Hypothalamus (tissue), 51 donors: Measurements from ENCODE around the gene SYMPK.
A peak's percentile ranks its signal among the peaks of the same experiment; 100 is the strongest.

Source experiments
- DNase-seq, 51 donors: peaks; one replicate each; lab custom pipeline; 2025; lab: John Stamatoyannopoulos, UW

The SYMPK gene

DNA sequence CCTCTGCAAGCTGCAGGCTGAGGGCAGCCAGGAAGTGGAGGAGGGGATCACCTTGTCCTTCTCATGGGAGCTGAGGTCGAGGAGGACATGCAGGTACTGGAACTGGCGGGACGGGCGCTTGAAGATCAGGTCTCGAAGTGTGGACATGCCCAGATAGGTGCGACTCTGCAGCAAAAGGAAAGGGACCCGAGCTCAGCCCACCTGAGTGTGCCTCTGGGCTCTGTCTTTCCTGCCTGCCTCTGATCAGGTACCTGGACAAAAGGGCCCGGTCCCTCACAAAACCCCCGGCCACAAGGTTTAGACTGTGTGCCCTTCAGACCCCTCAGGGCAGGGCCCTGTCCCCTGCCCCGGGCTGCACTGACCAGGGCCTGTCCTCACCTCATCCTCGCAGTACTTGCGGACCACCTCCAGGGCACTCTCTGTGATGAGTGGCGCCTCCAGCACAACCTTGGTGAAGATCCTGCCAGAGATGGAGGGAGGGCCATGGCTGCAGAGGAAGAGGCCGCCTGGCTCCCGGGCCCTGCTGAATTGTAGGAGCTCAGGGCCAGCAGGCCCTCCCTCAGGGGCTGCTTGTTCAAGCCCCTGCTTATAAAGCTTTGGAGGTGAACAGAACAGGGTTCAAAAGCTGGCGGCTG is 35.4 kb downstream of the SYMPK start:
- no peak for DNase-seq

DNA sequence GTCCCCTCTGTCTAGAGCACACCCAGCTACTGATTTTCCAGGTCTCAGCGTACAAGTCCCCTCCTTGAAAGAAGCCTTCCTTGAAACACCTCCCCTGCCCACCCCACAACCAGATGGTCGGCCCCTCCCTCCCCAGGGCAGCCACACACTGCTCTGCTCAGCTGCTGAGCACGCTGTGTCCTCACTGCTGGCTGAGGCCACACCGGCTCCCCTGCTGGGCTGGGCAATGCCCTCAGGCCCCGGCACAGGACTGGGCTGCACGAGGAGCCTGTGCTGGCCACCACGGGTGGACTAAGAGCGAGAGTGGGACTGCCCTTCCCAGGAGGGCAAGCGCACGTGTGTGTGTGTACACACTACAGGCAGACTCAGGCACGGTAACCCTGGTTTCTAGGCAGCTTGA is 36.0 kb downstream of the SYMPK start:
- no peak for DNase-seq

GRCh38 chr19:45825917-45826893 is 36.7 kb downstream of the SYMPK start:
- DNase-seq: no peak

GRCh38 chr19:45825263-45825605 is 37.7 kb downstream of the SYMPK start:
- DNase-seq: no peak

DNA sequence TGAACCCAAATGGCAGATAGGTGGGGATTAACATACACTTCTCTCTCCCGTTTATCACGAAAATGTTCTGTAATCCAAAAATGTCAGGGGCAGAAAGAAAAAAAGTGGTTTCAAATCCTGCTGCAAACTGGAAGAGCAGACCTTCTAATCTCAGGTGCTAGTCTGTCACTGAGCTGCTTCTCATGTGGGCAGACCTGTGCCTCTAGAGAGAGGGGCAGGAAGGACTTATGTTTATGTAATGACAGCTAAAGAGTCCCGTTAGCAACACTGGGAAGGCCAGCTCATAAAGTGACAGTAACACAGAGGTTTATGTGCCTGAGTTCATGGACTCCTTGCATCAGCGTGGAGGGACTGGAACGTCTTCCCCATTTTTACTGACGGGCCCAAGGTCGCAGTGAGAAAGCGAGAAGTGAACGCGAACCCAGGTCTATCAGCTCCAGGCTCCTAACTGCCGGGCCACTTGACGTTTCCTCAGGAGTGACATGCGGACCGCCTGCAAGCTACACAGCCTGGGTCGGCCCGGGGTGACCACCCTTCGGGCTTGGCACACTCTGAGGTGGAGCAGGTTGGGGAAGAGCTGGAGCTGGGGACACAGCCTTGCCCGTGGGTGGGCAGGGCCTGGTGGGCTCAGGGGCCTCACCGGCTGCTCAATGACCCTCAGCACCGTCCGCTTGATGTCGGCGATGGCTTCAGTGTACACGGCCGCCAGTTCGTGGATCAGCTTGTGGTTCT is 38.2 kb downstream of the SYMPK start:
- no peak for DNase-seq

DNA sequence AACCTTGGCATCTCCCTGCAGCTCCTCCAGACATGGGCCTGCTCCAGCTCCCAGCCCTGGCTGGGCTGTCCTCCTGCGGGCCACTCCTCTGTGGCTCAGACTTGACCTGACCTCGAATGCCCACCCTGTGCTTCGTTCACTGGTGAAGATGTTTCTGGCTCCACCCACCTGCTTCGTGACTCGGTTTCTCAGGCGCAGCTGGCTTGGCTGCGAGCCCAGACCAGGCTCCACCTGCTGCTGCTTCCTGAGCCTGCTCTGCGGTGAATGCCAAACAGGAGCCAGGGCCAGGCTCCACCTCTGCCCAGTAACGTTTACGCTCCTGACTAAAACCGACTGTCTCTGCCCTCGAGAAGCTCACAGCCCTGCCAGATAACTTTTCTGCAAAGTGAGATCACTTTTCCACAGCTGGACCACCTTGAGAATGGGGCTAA is 38.9 kb downstream of the SYMPK start:
- DNase-seq: peak in 23 of 51 donors; percentile 7 to 66 (median 34)

GRCh38 chr19:45823182-45823581 is 39.8 kb downstream of the SYMPK start:
- DNase-seq: no peak

- no peak for DNase-seq
Measured at GRCh38 chr19:45822716-45823115, 40.2 kb downstream of the SYMPK start.

DNA sequence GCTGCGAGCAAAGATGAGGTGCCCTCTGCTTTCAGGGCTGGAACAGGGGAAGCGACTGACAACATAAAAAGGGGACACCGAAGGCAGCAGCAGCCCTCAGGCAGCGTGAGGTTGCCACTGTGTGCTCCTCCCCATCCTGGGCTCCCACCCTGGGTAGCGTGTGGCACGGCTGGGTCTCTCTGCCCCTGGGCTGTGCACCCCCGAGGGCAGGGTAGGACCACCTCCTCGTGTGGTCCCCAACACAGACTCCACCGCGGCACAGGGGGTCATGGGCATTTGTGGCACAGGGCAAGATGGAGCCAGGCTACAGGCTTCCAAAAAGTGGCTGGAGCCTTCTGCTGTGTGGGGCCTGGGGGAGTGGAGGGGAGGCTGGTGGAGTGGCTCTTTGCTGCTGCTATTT is 41.4 kb downstream of the SYMPK start:
- no peak for DNase-seq

DNA sequence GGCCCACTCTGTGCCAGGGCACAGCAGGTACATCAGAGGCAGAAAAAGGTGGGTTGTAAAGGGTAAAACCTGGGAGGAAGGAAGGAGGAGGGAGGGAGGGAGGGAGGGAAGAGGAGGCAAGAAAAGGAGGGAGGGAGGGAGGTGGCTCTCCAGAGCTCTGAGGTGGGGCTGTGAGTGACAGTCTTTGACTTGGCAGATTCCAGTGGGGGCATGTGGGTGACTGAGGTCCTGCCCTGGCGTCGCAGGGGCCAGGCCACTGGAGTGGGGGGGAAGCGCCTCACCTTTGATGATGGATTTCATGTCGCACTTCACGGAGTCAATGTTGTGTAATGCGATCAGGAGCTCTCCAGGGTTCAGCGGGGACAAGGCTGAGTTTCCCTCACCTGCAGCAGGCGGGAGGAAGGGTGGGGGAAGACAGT is 41.8 kb downstream of the SYMPK start:
- no peak for DNase-seq

GRCh38 chr19:45820413-45821102 is 42.4 kb downstream of the SYMPK start:
- no peak for DNase-seq

DNA sequence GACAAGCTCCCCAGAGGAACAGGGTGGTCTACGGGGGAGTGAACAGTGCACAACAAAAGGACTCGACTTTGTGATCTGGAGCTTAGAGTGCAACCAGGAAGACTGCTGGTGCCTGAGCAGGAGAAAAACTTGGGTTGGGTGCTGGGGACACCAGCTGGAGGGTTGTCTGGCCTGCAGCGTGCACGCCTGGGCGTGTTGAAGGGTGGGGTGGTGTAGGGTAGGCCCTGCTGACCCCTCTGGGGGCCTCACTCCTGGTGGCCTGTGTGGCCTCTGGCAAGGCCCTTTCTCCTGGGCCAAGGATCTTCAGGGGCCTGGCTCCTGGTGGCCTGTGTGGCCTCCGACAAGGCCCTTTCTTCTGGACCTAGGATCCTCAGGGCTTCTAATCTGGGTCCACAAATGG is 43.2 kb downstream of the SYMPK start:
- DNase-seq: no peak

DNA sequence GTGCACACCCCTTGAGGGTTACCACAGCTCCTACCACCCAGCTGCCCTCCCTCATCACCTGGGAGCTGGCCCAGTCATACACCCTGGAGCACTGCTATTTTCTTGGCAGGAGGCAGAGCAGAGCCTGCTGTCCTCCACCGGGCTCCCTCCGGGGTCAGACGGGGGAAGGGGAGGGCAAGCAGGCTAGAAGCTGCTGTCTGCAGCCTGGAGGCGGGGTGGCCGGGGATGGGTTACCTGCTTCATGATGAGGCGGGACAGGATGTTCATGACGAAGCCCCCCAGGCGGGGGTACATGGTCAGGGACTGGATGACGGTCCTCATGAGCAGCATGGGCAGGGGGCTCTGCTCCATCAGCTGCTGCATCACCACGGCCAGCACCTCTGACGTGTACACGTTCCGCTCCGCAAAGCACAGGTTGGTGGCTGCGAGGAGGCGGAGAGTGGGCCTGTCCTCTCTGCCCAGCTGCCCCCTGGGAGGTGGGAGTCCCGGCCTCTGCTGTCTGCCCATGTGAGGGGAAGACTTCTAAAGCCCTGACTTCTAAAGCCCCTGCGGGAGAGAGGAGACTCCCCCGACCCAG is 45.1 kb downstream of the SYMPK start:
- DNase-seq: no peak

DNA sequence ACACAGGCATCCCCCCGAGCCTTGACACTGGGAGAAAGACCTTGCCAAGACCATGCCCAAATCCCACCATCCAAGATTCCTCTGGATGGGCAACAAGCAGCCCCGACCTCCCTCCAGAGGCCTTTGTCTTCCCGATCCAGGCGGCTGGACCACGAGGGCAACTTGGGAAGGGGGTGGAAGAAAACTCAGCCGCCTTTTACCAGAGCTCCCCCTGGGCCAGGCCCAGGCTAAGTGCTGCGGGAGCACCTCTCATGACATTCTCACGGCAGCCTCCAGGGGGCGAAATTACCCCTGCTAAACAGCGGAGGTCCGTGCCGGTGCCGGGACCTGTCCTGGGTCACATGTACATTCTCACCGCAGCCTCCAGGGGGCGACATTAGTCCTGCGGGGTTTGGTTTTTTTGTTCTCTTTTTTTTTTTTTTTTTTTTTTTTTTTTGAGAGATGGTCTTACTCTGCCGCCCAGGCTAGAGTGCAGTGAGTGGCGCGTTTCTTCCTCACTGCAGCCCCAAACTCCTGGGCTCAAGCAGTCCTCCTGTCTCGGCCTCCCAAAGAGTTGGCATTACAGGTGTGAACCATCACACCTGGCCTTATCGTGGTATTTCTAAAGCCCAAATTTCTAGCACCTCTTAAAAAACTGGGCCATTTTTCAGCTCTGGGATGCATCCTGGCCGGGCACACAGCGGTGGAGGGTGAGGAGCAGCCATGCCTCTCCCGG is 45.8 kb downstream of the SYMPK start:
- peak; percentile 10 to 88 (median 72) for DNase-seq

- DNase-seq: no peak
Measured at GRCh38 chr19:45816236-45817009, 46.5 kb downstream of the SYMPK start.

DNA sequence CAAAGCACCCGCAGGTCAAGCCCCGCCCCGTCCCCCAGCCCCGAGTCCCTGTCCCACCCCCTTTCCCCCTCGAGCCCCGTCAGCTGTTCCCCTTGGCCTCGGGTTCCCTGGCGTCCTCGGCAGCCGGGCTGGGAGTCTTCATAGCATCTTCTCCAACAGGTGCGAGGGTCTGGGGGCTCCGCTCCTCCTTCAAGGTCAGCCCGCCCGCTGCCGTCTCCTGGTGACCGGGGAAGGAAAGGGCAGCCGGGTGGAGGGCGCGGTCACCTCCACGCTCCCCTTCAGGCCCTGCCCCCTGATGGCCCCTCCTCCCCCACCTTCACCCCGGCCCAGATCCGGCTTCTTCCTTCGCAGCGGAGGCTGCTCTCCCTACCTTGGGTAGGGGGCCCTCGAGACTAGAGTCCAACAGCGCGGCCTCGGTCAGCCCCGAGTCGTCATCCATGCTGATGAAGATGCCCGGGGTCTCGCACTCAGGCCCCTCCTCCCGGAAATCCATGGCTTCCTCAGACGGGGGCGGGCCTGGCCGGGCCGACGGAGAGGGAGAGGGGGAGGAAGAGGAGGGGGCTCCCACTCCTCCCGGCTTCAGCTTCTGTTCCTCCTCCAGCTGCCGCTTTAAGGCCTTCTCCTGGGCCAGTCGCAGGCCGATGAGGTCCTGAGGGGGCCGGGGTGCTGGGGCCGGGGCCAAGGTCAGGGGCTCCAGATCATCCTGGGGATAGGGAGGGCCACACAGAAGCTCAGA is 47.3 kb downstream of the SYMPK start:
- DNase-seq: peak in 6 of 51 donors; percentile 5 to 35 (median 16)

DNA sequence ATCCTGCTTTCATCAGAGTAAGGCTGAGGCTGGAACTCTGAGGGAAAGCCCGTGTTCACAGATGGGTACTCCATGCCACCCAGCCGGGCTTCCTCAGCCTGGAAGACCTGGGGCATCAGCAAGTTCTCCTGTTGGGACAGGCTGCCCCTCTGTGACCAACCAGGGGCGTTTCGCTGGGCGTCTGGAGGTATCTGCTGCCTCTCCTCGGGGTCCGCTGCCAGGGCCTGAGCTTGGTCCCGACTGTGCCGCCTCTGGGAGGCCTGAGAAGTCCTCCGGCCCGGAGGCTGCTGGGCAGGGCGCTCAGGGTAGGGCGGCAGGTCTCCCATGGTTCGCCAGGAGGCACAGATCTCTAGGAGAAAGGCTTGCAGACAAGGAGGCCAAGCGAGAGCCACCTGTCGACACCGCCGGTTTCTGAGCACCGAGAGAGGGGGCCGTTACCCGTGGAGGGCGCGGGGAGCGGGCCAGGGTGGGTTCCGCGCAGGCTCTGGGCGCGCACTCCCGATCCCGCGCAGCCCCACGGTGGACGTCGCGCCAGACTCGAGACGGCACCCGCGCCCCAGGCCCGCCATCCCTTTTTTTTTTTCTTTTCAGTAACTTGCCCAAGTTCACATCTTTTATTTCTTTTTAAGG is 48.0 kb downstream of the SYMPK start, which contains the start of gene RSPH6A:
Gene RSPH6A, minus strand, starts transcription at position 458 of the 630 bp plus-strand sequence. Its CDS starts 132 bp downstream, at position 326.
- DNase-seq: no peak
